Liver (tissue), 9 donors: ENCODE results near the gene ATP11A. TPM values are rescaled to one million over a fixed set of nuclear protein-coding genes. Genes with fewer than 3 reads are reported as not detected.

Experiments
- DNase-seq: peaks from one replicate; pipeline ENCODE4 v3.0.0-alpha.2; 2017; ENCODE audit warnings: low spot score
- H3K27ac ChIP-seq, 2 donors: one replicate each; pipeline ENCODE4 v1.7.0; 2013; ENCODE audit warnings: inconsistent platforms in 2 of 2, low read length in 2 of 2, control low read depth in 1 of 2, low read depth in 1 of 2, mild to moderate bottlenecking in 1 of 2
- H3K27me3 ChIP-seq, 4 donors: one replicate each; pipeline versions ENCODE4 v1.6.1 to v1.7.0; 2013; ENCODE audit warnings: low read length in 3 of 4, inconsistent platforms in 1 of 4, mild to moderate bottlenecking in 1 of 4, moderate library complexity in 1 of 4; ENCODE audit not compliant: control insufficient read depth in 4 of 4, insufficient read depth in 4 of 4
- H3K36me3 ChIP-seq, 4 donors: one replicate each; pipeline versions ENCODE4 v1.6.1 to v1.7.0; 2013; ENCODE audit warnings: low read length in 3 of 4, mild to moderate bottlenecking in 3 of 4, low read depth in 1 of 4, moderate library complexity in 1 of 4; ENCODE audit not compliant: control insufficient read depth in 4 of 4, insufficient read depth in 3 of 4
- H3K4me1 ChIP-seq, 4 donors: one replicate each; pipeline versions ENCODE4 v1.6.1 to v1.7.0; 2013; ENCODE audit warnings: low read length in 3 of 4, mild to moderate bottlenecking in 3 of 4, moderate library complexity in 1 of 4; ENCODE audit not compliant: control insufficient read depth in 4 of 4, insufficient read depth in 4 of 4
- H3K4me3 ChIP-seq, 3 donors: one replicate each; pipeline versions ENCODE4 v1.6.1 to v1.7.0; 2013; ENCODE audit warnings: low read length in 3 of 3, control low read depth in 1 of 3, low read depth in 1 of 3, mild to moderate bottlenecking in 1 of 3
- H3K9ac ChIP-seq, 2 donors: one replicate each; pipeline ENCODE4 v1.7.0; 2013; ENCODE audit warnings: low read length in 2 of 2, mild to moderate bottlenecking in 2 of 2, moderate library complexity in 2 of 2, control low read depth in 1 of 2, low read depth in 1 of 2
- H3K9me3 ChIP-seq, 4 donors: one replicate each; pipeline versions ENCODE4 v1.6.1 to v1.7.0; 2013; ENCODE audit warnings: low read length in 3 of 4; ENCODE audit not compliant: control insufficient read depth in 4 of 4
- ATF3 ChIP-seq: IDR thresholded peaks from 2 replicates; pipeline ENCODE4 v1.6.1; 2016; ENCODE audit warnings: antibody characterized with exemption
- EGR1 ChIP-seq, 2 donors: IDR thresholded peaks; 2 replicates each; pipeline ENCODE4 v1.6.1; 2016 to 2018; ENCODE audit warnings: antibody characterized with exemption in 2 of 2, low read depth in 2 of 2
- FOXA1 ChIP-seq: IDR thresholded peaks from 2 replicates; pipeline ENCODE4 v1.6.1; 2016; ENCODE audit warnings: antibody characterized with exemption
- FOXA2 ChIP-seq: IDR thresholded peaks from 2 replicates; pipeline ENCODE4 v1.6.1; 2016; ENCODE audit warnings: antibody characterized with exemption
- GABPA ChIP-seq, 2 donors: IDR thresholded peaks in 1 of 2; conservative IDR thresholded peaks in 1 of 2; 2 replicates each; pipeline ENCODE4 v1.6.1; 2016; ENCODE audit warnings: antibody characterized with exemption in 2 of 2, mild to moderate bottlenecking in 1 of 2, moderate library complexity in 1 of 2
- HNF4A ChIP-seq, 2 donors: conservative IDR thresholded peaks; 2 replicates each; pipeline ENCODE4 v1.6.1; 2016; ENCODE audit warnings: antibody characterized with exemption in 2 of 2, mild to moderate bottlenecking in 2 of 2
- HNF4G ChIP-seq: IDR thresholded peaks from 2 replicates; pipeline ENCODE4 v1.6.1; 2016; ENCODE audit warnings: antibody characterized with exemption
- JUND ChIP-seq, 2 donors: IDR thresholded peaks; 2 replicates each; pipeline ENCODE4 v1.6.1; 2016; ENCODE audit warnings: antibody characterized with exemption in 2 of 2
- MAX ChIP-seq: IDR thresholded peaks from 2 replicates; pipeline ENCODE4 v1.6.1; 2016; ENCODE audit warnings: antibody characterized with exemption
- NR2F2 ChIP-seq: IDR thresholded peaks from 2 replicates; pipeline ENCODE4 v1.6.1; 2016; ENCODE audit warnings: antibody characterized with exemption
- RAD21 ChIP-seq, 2 donors: IDR thresholded peaks; 2 replicates each; pipeline ENCODE4 v1.6.1; 2016; ENCODE audit warnings: antibody characterized with exemption in 2 of 2, mild to moderate bottlenecking in 2 of 2
- REST ChIP-seq: IDR thresholded peaks from 2 replicates; pipeline ENCODE4 v1.6.1; 2016; ENCODE audit warnings: antibody characterized with exemption, mild to moderate bottlenecking
- RXRA ChIP-seq, 2 donors: IDR thresholded peaks; 2 replicates each; pipeline ENCODE4 v1.6.1; 2017 to 2018; ENCODE audit warnings: antibody characterized with exemption in 2 of 2, mild to moderate bottlenecking in 1 of 2
- SP1 ChIP-seq: IDR thresholded peaks from 2 replicates; pipeline ENCODE4 v1.6.1; 2018; ENCODE audit warnings: antibody characterized with exemption, mild to moderate bottlenecking
- TAF1 ChIP-seq: conservative IDR thresholded peaks from 2 replicates; pipeline ENCODE4 v1.6.1; 2016; ENCODE audit warnings: antibody characterized with exemption, mild to moderate bottlenecking
- YY1 ChIP-seq: IDR thresholded peaks from 2 replicates; pipeline ENCODE4 v1.6.1; 2016; ENCODE audit warnings: antibody characterized with exemption, mild to moderate bottlenecking
- WGBS: extraction: QIAGEN DNeasy Blood & Tissue Kit; methylation state at CpG from one replicate; pipeline ENCODE4 v1.1.7; 2013; 5-methylcytosine and 5-hydroxymethylcytosine counted together
- polyA plus RNA-seq, 2 donors: library from polyadenylated mRNA; stranded (reverse) in 1 of 2; unstranded in 1 of 2; fragments of 200-250 nt in 1 of 2; fragments of >200 nt in 1 of 2; fragmentation: Nextera tagmentation in 1 of 2; extraction: Ambion mirVana in 1 of 2; gene quantifications; one replicate each; pipeline versions ENCODE4 v1.2.1 to v1.2.3, GENCODE V29; 2013 to 2015
- total RNA-seq, 2 donors: library from RNA; depleted of rRNA; stranded (reverse); fragments of >200 nt; gene quantifications; one replicate each; pipeline ENCODE4 v1.2.3, GENCODE V29; 2014
- TF ChIP-seq, protein P1 (sequence below): fragments of 150-350 bp; IDR thresholded peaks from 2 replicates; pipeline ENCODE4 v1.5.1; 2017; ENCODE audit warnings: improper control_type of control experiment, low read depth, low read length; ENCODE audit not compliant: missing input control
- donor health status: healthy.
- donor health status: healthy.
- donor health status: healthy.
- donor health status: healthy.
- donor health status: healthy.

The ATP11A gene
- total and polyA plus RNA-seq, 4 donors, result 8.7 to 27.9 (median 13.8) TPM

GRCh38 chr13:112687836-112688559, 1.8 kb upstream of the ATP11A start:
- no peak for DNase-seq
- H3K4me1 ChIP-seq, result peaks cover 2 to 26% (median 10%) of the 10 kb centered on the region in 4 donors
- no peaks in the 10 kb centered on the region for H3K36me3 ChIP-seq
- H3K9ac ChIP-seq, result no peak overlapping the region
- peak overlapping the region in 1 of 2 donors; percentile 85 for H3K27ac ChIP-seq
- no peaks in the 10 kb centered on the region for H3K9me3 ChIP-seq
- no peak overlapping the region for H3K4me3 ChIP-seq
- TF ChIP-seq FOXA1 (no peak), REST (no peak), NR2F2 (no peak), RXRA (IDR thresholded peaks at IDR 0.05) (no peak), HNF4G (no peak), EGR1 (IDR thresholded peaks at IDR 0.05; ENCODE audit: low read depth in 2 of 2) (no peak), JUND (IDR thresholded peaks at IDR 0.05) (no peak), MAX (no peak), HNF4A (conservative IDR thresholded peaks at IDR 0.05) (no peak), GABPA (IDR thresholded peaks at IDR 0.05 in 1 of 2, conservative IDR thresholded peaks at IDR 0.05 in 1 of 2) (no peak), FOXA2 (no peak), ATF3 (no peak), YY1 (no peak)
- TF ChIP-seq, protein P1, sequence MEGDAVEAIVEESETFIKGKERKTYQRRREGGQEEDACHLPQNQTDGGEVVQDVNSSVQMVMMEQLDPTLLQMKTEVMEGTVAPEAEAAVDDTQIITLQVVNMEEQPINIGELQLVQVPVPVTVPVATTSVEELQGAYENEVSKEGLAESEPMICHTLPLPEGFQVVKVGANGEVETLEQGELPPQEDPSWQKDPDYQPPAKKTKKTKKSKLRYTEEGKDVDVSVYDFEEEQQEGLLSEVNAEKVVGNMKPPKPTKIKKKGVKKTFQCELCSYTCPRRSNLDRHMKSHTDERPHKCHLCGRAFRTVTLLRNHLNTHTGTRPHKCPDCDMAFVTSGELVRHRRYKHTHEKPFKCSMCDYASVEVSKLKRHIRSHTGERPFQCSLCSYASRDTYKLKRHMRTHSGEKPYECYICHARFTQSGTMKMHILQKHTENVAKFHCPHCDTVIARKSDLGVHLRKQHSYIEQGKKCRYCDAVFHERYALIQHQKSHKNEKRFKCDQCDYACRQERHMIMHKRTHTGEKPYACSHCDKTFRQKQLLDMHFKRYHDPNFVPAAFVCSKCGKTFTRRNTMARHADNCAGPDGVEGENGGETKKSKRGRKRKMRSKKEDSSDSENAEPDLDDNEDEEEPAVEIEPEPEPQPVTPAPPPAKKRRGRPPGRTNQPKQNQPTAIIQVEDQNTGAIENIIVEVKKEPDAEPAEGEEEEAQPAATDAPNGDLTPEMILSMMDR, result no peak
- 94% methylated on average over 10 of the region's 10 CpGs for WGBS
- H3K27me3 ChIP-seq, result no peaks in the 10 kb centered on the region

- WGBS, result 42% methylated on average over 15 of the region's 15 CpGs
- Histone ChIP-seq H3K9ac (peak overlapping the region; percentile 24 to 66), H3K4me1 (peaks cover 6 to 26% (median 13%) of the 10 kb centered on the region in 4 donors), H3K4me3 (peak overlapping the region; percentile 65 to 89 (median 79)), H3K27ac (peak overlapping the region; percentile 85 to 93), H3K27me3 (no peaks in the 10 kb centered on the region), H3K36me3 (no peaks in the 10 kb centered on the region), H3K9me3 (no peaks in the 10 kb centered on the region)
- no peak for DNase-seq
- no peak for TF ChIP-seq NR2F2
- TF ChIP-seq RXRA (IDR thresholded peaks at IDR 0.05), result no peak
- no peak for TF ChIP-seq JUND (IDR thresholded peaks at IDR 0.05)
- no peak for TF ChIP-seq GABPA (IDR thresholded peaks at IDR 0.05 in 1 of 2, conservative IDR thresholded peaks at IDR 0.05 in 1 of 2)
- TF ChIP-seq SP1, result no peak
- TF ChIP-seq REST, result no peak
- TF ChIP-seq EGR1 (IDR thresholded peaks at IDR 0.05; ENCODE audit: low read depth in 2 of 2), result no peak
- no peak for TF ChIP-seq TAF1
- no peak for TF ChIP-seq RAD21 (IDR thresholded peaks at IDR 0.05)
- no peak for TF ChIP-seq ATF3
- no peak for TF ChIP-seq MAX
- TF ChIP-seq FOXA2, result no peak
- TF ChIP-seq HNF4A (conservative IDR thresholded peaks at IDR 0.05), result no peak
Measured at GRCh38 chr13:112688560-112689302, 1.1 kb upstream of the ATP11A start.
